ENCODE results near the gene PNO1. TPM values are rescaled to one million over a fixed set of nuclear protein-coding genes. Genes with fewer than 3 reads are reported as not detected.

PNO1 gene
- total and polyA plus RNA-seq, 12 donors: 6.0 to 25.5 (median 14.8) TPM

DNA sequence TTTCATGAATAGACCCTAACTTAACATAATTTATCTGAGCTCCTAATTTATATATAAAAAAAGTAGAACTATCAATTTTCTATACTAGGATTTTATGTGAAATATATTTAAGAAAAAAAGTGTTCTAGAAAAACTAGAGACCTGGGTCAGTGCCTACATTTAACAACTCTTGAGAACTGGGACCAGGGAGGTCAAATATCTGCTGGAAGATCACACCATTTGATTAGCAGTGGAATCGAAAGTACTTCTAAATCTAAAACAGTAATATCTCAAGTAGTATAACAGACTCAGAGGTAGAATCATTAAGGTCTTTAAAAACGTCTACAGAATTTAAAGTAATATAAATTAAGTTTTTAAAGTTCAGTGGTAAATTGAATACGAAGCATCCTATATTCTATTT lies 60.0 kb downstream of the PNO1 start:
- intact Hi-C loops (cut with DNase I): no loop called here
- no peak for DNase-seq
- Histone ChIP-seq H3K27me3 (no peaks in the 10 kb centered on the region), H3K4me3 (peak overlapping the region in 1 of 4 donors; percentile 6), H3K9me3 (replicated peaks in 1 of 3) (no peaks in the 10 kb centered on the region), H3K36me3 (replicated peaks in 1 of 2) (no peaks in the 10 kb centered on the region), H3K4me1 (replicated peaks in 1 of 2) (peaks cover 52 to 68% of the 10 kb centered on the region in 2 donors), H3K27ac (peak overlapping the region in 1 of 5 donors; percentile 18)
- 36 to 47% (median 41%) methylated on average over 3 of the region's 3 CpGs for WGBS, 4 donors
- TF ChIP-seq, protein P1, sequence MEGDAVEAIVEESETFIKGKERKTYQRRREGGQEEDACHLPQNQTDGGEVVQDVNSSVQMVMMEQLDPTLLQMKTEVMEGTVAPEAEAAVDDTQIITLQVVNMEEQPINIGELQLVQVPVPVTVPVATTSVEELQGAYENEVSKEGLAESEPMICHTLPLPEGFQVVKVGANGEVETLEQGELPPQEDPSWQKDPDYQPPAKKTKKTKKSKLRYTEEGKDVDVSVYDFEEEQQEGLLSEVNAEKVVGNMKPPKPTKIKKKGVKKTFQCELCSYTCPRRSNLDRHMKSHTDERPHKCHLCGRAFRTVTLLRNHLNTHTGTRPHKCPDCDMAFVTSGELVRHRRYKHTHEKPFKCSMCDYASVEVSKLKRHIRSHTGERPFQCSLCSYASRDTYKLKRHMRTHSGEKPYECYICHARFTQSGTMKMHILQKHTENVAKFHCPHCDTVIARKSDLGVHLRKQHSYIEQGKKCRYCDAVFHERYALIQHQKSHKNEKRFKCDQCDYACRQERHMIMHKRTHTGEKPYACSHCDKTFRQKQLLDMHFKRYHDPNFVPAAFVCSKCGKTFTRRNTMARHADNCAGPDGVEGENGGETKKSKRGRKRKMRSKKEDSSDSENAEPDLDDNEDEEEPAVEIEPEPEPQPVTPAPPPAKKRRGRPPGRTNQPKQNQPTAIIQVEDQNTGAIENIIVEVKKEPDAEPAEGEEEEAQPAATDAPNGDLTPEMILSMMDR (IDR thresholded peaks at IDR 0.05): no peak
- TF ChIP-seq POLR2A (IDR thresholded peaks at IDR 0.05): no peak

DNA sequence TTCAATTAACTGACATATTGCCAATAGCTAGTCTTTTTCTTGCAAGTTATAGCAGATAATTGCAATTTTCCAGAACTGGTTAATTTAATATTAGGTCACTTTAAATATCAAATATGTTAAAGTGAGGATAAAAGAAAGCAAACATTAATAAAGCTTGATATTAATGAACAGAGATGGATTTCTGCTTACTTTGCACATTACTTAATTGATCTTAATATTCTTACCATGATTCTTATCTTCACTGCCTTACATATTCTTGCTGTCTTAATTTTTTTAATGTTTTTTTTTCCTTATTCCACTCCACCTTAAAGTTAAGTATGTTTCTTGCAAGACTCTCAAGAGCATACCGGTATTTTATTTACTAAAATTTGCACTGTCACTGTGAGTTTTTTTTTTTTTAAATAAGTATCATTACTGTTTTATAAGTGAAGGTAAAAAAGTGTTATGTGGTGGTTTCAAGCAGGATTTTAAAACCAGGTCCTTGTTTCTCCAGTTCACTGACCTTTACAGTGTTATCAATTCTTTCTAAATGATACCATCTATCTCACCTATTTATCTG lies 60.7 kb downstream of the PNO1 start:
- peaks cover 57 to 71% of the 10 kb centered on the region in 2 donors for H3K4me1 ChIP-seq (replicated peaks in 1 of 2)
- no peaks in the 10 kb centered on the region for H3K36me3 ChIP-seq (replicated peaks in 1 of 2)
- TF ChIP-seq POLR2A (IDR thresholded peaks at IDR 0.05): no peak
- TF ChIP-seq, protein P1 (IDR thresholded peaks at IDR 0.05): no peak
- peak overlapping the region in 1 of 5 donors; percentile 45 for H3K27ac ChIP-seq
- no peak for DNase-seq
- H3K9me3 ChIP-seq (replicated peaks in 1 of 3): no peaks in the 10 kb centered on the region
- H3K27me3 ChIP-seq: no peaks in the 10 kb centered on the region
- intact Hi-C loops (cut with DNase I): no loop called here
- peak overlapping the region in 1 of 4 donors; percentile 6 for H3K4me3 ChIP-seq
- WGBS, 4 donors: 10 to 26% (median 20%) methylated on average over 1 of the region's 1 CpG

DNA sequence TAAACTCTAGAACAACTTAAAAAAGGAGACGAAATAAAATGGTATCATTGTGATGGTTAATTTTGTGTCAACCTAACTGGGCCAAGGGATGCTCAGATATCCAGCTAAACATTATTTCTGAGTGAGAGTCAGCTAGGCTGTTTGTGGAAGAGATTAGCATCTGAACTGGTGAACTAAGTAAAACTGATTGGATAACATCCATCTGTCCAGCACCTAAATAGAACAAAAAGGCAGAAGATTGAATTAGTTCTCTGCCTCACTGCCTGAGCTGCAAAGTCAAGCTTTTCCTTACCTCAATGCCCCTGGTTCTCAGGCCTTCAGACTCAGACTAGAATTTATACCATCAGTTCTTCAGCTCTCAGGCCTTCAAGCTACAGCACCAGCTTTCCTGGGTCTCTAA lies 64.6 kb downstream of the PNO1 start:
- WGBS, 4 donors: 87 to 94% (median 88%) methylated on average over 1 of the region's 1 CpG
- H3K4me1 ChIP-seq (replicated peaks in 1 of 2): peaks cover 57 to 73% of the 10 kb centered on the region in 2 donors
- DNase-seq: no peak

DNA sequence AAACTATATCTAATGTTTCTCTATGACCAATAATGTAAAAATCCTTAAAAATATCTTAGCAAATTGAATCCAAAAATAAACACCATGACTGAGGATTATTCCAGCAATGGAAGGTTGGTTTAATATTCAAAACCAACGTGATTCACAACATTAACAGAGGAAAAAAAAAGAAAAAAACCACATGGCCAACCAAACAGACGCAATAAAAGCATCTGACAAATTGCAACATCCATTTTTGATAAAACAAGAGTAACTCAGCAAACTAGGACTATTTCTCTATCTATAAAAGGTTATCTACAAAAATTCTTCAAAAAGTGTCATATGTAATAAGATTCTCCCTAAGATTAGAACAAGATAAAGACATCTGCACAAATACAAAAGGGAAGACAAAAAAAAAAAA lies 65.7 kb downstream of the PNO1 start:
- Histone ChIP-seq H3K27ac (peak overlapping the region in 4 of 5 donors; percentile 14 to 83 (median 68)), H3K9me3 (replicated peaks in 1 of 3) (no peaks in the 10 kb centered on the region), H3K36me3 (replicated peaks in 1 of 2) (no peaks in the 10 kb centered on the region), H3K4me1 (replicated peaks in 1 of 2) (peaks cover 46 to 70% of the 10 kb centered on the region in 2 donors), H3K27me3 (no peaks in the 10 kb centered on the region), H3K4me3 (no peak overlapping the region)
- intact Hi-C loops (cut with DNase I): no loop called here
- 11 to 27% (median 24%) methylated on average over 2 of the region's 2 CpGs for whole genome bisulfite sequencing, 4 donors
- TF ChIP-seq, protein P1 (IDR thresholded peaks at IDR 0.05): no peak
- no peak for TF ChIP-seq POLR2A (IDR thresholded peaks at IDR 0.05)
- no peak for DNase-seq

More for the DNA sequence above, 64.6 kb downstream of the PNO1 start:
- intact Hi-C loops (cut with DNase I): no loop called here
- no peak overlapping the region for H3K4me3 ChIP-seq
- no peaks in the 10 kb centered on the region for H3K9me3 ChIP-seq (replicated peaks in 1 of 3)
- peak overlapping the region in 3 of 5 donors; percentile 55 to 83 (median 59) for H3K27ac ChIP-seq
- no peak for TF ChIP-seq POLR2A (IDR thresholded peaks at IDR 0.05)
- TF ChIP-seq, protein P1 (IDR thresholded peaks at IDR 0.05): no peak
- no peaks in the 10 kb centered on the region for H3K36me3 ChIP-seq (replicated peaks in 1 of 2)
- no peaks in the 10 kb centered on the region for H3K27me3 ChIP-seq

Data from adrenal gland (tissue), 12 donors.